ENCODE measurements around the gene FIG4. TPM values are rescaled to one million over a fixed set of nuclear protein-coding genes. Genes with fewer than 3 reads are reported as not detected.

FIG4 gene
- total and polyA plus RNA-seq, 2 of the 4 experiments (the other 2 are of a cell fraction): 12.1 to 15.4 TPM

DNA sequence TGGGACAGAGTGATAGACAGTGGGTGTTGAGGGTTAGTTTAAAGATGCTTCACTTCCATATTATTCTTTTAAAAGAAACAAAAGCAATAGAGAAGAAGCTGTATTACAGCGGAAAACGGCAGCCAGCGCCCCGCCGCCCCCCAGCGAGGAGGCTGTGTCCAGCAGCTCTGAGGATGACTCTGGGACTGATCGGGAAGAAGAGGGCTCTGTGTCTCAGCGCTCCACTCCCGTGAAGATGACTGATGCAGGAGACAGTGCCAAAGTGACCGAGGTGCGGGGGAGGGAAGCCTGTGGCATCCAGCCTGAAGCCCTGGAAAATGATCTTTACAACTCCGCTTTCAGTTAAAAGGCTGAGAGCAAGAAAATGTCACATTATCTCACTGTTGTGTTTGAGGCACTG lies 100.2 kb downstream of the FIG4 start:
- no peak overlapping the region for H3K9ac ChIP-seq (ENCODE audit: low read depth, low read length)
- peaks cover 16% of the 10 kb centered on the region for H3K9me1 ChIP-seq (ENCODE audit: insufficient read depth, low read length)
- no peaks in the 10 kb centered on the region for H3K9me3 ChIP-seq (ENCODE audit: control insufficient read depth, insufficient read depth, low read length)
- H3K36me3 ChIP-seq (ENCODE audit: control insufficient read depth, insufficient read depth, low read length): peaks cover 3% of the 10 kb centered on the region
- TF ChIP-seq NFE2L2 (IDR thresholded peaks at IDR 0.05; ENCODE audit: low read depth, low read length) (no peak), MAFK (IDR thresholded peaks at IDR 0.05; ENCODE audit: low read depth, low read length) (no peak), MXI1 (IDR thresholded peaks at IDR 0.05; ENCODE audit: borderline replicate concordance, low read depth, low read length) (no peak), CEBPB (IDR thresholded peaks at IDR 0.05; ENCODE audit: low read depth, low read length) (no peak), RAD21 (IDR thresholded peaks at IDR 0.05; ENCODE audit: low read length) (no peak), BHLHE40 (IDR thresholded peaks at IDR 0.05; ENCODE audit: low read depth, low read length) (no peak), ELK1 (IDR thresholded peaks at IDR 0.05; ENCODE audit: borderline replicate concordance, low read depth, low read length) (no peak), POLR2A (IDR thresholded peaks at IDR 0.05; ENCODE audit: low read depth, low read length) (no peak), CTCF (conservative IDR thresholded peaks at IDR 0.05; ENCODE audit: low read depth, low read length) (no peak), CHD1 (IDR thresholded peaks at IDR 0.05; ENCODE audit: low read depth, low read length) (no peak), MAZ (IDR thresholded peaks at IDR 0.05; ENCODE audit: borderline replicate concordance, low read depth, low read length) (no peak), RCOR1 (IDR thresholded peaks at IDR 0.05; ENCODE audit: insufficient replicate concordance, low read length) (no peak), FOS (IDR thresholded peaks at IDR 0.05; ENCODE audit: low read depth, low read length) (no peak), SMC3 (IDR thresholded peaks at IDR 0.05; ENCODE audit: low read depth, low read length) (no peak), RFX5 (IDR thresholded peaks at IDR 0.05; ENCODE audit: low read depth, low read length) (no peak)
- TF ChIP-seq, protein P1, sequence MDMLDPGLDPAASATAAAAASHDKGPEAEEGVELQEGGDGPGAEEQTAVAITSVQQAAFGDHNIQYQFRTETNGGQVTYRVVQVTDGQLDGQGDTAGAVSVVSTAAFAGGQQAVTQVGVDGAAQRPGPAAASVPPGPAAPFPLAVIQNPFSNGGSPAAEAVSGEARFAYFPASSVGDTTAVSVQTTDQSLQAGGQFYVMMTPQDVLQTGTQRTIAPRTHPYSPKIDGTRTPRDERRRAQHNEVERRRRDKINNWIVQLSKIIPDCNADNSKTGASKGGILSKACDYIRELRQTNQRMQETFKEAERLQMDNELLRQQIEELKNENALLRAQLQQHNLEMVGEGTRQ (IDR thresholded peaks at IDR 0.05; ENCODE audit: low read depth, low read length): no peak
- peak overlapping the region; percentile 96 for H2BK120ac ChIP-seq (ENCODE audit: low read depth, low read length)
- H3K56ac ChIP-seq (ENCODE audit: extremely low read depth, insufficient read depth, low read length): no peak overlapping the region; the same call in 1 of the 2 replicates
- H3K27me3 ChIP-seq (ENCODE audit: control insufficient read depth, insufficient read depth, low read length): no peaks in the 10 kb centered on the region
- 42% methylated on average over 5 of the region's 12 CpGs; no CpG with 5 or more reads in 1 of the 2 experiments for WGBS, 2 experiments (ENCODE audit: extremely low coverage in 2 of 2, insufficient read length in 1 of 2)
- H3K23ac ChIP-seq (ENCODE audit: low read depth, low read length): peak overlapping the region; percentile 95; the same call in 1 of the 2 replicates
- ATAC-seq (ENCODE audit: low read depth): no peak
- H4K8ac ChIP-seq (ENCODE audit: low read depth in 2 of 2, low read length in 2 of 2): peak overlapping the region; percentile 44 to 46; a peak in 3 of 4 replicates
- H3K4me1 ChIP-seq (ENCODE audit: control insufficient read depth, insufficient read depth, low read length): peaks cover 15% of the 10 kb centered on the region
- no TSS peak for BruUV-seq (replicated peaks)
- H2BK20ac ChIP-seq (ENCODE audit: low read depth, low read length): peak overlapping the region; percentile 98
- peak overlapping the region; percentile 76; the same call in 2 of the 3 replicates for H2BK15ac ChIP-seq (ENCODE audit: low read depth, low read length)
- peak overlapping the region; percentile 54 for H2AFZ ChIP-seq (replicated peaks; ENCODE audit: low read length, poor library complexity)
- H3K4me3 ChIP-seq (ENCODE audit: insufficient read depth, low read depth, low read length): no peak overlapping the region
- no peak overlapping the region for H2AK9ac ChIP-seq (replicated peaks; ENCODE audit: low read depth, low read length, poor library complexity)
- dilution Hi-C loops (cut with HindIII; ENCODE audit: low sequenced_read_pairs, unreplicated experiment) (no loop called here), intact Hi-C loops (cut with micrococcal nuclease) (loop anchor here (10.0 kb wide), 1 partner anchor 244 kb away; no protein-coding TSS in a partner anchor), in situ Hi-C loops (cut with MboI; ENCODE audit: low sequenced_read_pairs) (no loop called here)
- H3K4ac ChIP-seq (ENCODE audit: low read depth, low read length): peak overlapping the region; percentile 85
- H2BK5ac ChIP-seq (ENCODE audit: low read depth, low read length, poor library complexity, severe bottlenecking): peak overlapping the region; percentile 48
- peak overlapping the region; percentile 81; the same call in 1 of the 2 replicates for H2AK5ac ChIP-seq (ENCODE audit: low read depth, low read length)
- H4K91ac ChIP-seq (ENCODE audit: insufficient read depth, low read depth, low read length): peak overlapping the region; percentile 80
- peak overlapping the region; percentile 90 for H3K14ac ChIP-seq (replicated peaks; ENCODE audit: low read depth, low read length)
- no peaks in the 10 kb centered on the region for H4K20me1 ChIP-seq (ENCODE audit: insufficient read depth, low read length)
- ChIA-PET POLR2A (ENCODE audit: unreplicated experiment) (no interaction called here), CTCF (no interaction called here)
- peak; percentile 33 for DNase-seq
- H3K4me2 ChIP-seq (ENCODE audit: low read depth, low read length): no peak overlapping the region
- H4K5ac ChIP-seq (ENCODE audit: low read depth, low read length): no peak overlapping the region
- 0 out of 2 replicates have a peak overlapping the region, but pooled peaks have one; percentile 2 for H3K27ac ChIP-seq (ENCODE audit: insufficient read depth, low read length)
- H3K18ac ChIP-seq (ENCODE audit: low read depth, low read length): peak overlapping the region; percentile 48; the same call in 1 of the 2 replicates
- peaks cover 0 to 3% of the 10 kb centered on the region in 2 experiments; a peak in 1 of 4 replicates for H3K79me1 ChIP-seq (ENCODE audit: low read depth in 1 of 2, low read length in 2 of 2)
